ENCODE results near the gene PIP5K1C.

The PIP5K1C gene

GRCh38 chr19:3722443-3723109 lies 22.3 kb upstream of the PIP5K1C start:
- H3K4me3 ChIP-seq (ENCODE audit: low read depth, low read length) = no peak overlapping the region
- no peak for DNase-seq (ENCODE audit: low read depth)

- no peak for DNase-seq (ENCODE audit: low read depth)
- H3K4me3 ChIP-seq (ENCODE audit: low read depth, low read length) = no peak overlapping the region
Observed at GRCh38 chr19:3721887-3722442, 21.7 kb upstream of the PIP5K1C start.

- H3K4me3 ChIP-seq (ENCODE audit: low read depth, low read length) = no peak overlapping the region
- peak; percentile 39 for DNase-seq (ENCODE audit: low read depth)
Observed at GRCh38 chr19:3721131-3721886, 21.0 kb upstream of the PIP5K1C start.

- no peak overlapping the region for H3K4me3 ChIP-seq (ENCODE audit: low read depth, low read length)
- DNase-seq (ENCODE audit: low read depth) = no peak
Observed at GRCh38 chr19:3720349-3720917, 20.2 kb upstream of the PIP5K1C start.

GRCh38 chr19:3719868-3720267 lies 19.6 kb upstream of the PIP5K1C start:
- H3K4me3 ChIP-seq (ENCODE audit: low read depth, low read length) = no peak overlapping the region
- no peak for DNase-seq (ENCODE audit: low read depth)

GRCh38 chr19:3716147-3716668 lies 15.9 kb upstream of the PIP5K1C start:
- H3K4me3 ChIP-seq (ENCODE audit: low read depth, low read length) = no peak overlapping the region
- no peak for DNase-seq (ENCODE audit: low read depth)

- H3K4me3 ChIP-seq (ENCODE audit: low read depth, low read length) = no peak overlapping the region
- no peak for DNase-seq (ENCODE audit: low read depth)
Observed at GRCh38 chr19:3712663-3713611, 12.7 kb upstream of the PIP5K1C start.

GRCh38 chr19:3710265-3710812 lies 10.1 kb upstream of the PIP5K1C start:
- no peak for DNase-seq (ENCODE audit: low read depth)
- H3K4me3 ChIP-seq (ENCODE audit: low read depth, low read length) = no peak overlapping the region

- no peak within 1 kb of the TSS for H3K4me3 ChIP-seq (ENCODE audit: low read depth, low read length)
Observed at GRCh38 chr19:3708207-3708931, 8.1 kb upstream of the PIP5K1C start, which contains the start of gene TJP3. Gene TJP3, plus strand, starts transcription at chr19:3708384. Its CDS starts 20,049 bp downstream, at chr19:3728433.

GRCh38 chr19:3707868-3708206 lies 7.6 kb upstream of the PIP5K1C start:
- DNase-seq (ENCODE audit: low read depth) = no peak
- H3K4me3 ChIP-seq (ENCODE audit: low read depth, low read length) = no peak overlapping the region

More at GRCh38 chr19:3708207-3708931, 8.1 kb upstream of the PIP5K1C start, which contains the start of gene TJP3:
- DNase-seq (ENCODE audit: low read depth) = no peak

- no peak for DNase-seq (ENCODE audit: low read depth)
- H3K4me3 ChIP-seq (ENCODE audit: low read depth, low read length) = no peak overlapping the region
Observed at GRCh38 chr19:3701200-3701599, 932 bp upstream of the PIP5K1C start.

GRCh38 chr19:3699741-3700241 lies 477 bp downstream of the PIP5K1C start:
- no peak for DNase-seq (ENCODE audit: low read depth)

GRCh38 chr19:3698974-3699740 lies 1.1 kb downstream of the PIP5K1C start:
- peak overlapping the region; percentile 86 for H3K4me3 ChIP-seq (ENCODE audit: low read depth, low read length)
- no peak for DNase-seq (ENCODE audit: low read depth)

More at GRCh38 chr19:3699741-3700241, 477 bp downstream of the PIP5K1C start:
- H3K4me3 ChIP-seq (ENCODE audit: low read depth, low read length) = peak overlapping the region; percentile 86

GRCh38 chr19:3698386-3698950 lies 1.8 kb downstream of the PIP5K1C start:
- DNase-seq (ENCODE audit: low read depth) = no peak
- H3K4me3 ChIP-seq (ENCODE audit: low read depth, low read length) = peak overlapping the region; percentile 15

- DNase-seq (ENCODE audit: low read depth) = no peak
- H3K4me3 ChIP-seq (ENCODE audit: low read depth, low read length) = no peak overlapping the region
Observed at GRCh38 chr19:3697671-3698385, 2.4 kb downstream of the PIP5K1C start.

- H3K4me3 ChIP-seq (ENCODE audit: low read depth, low read length) = no peak overlapping the region
- DNase-seq (ENCODE audit: low read depth) = no peak
Observed at GRCh38 chr19:3697094-3697493, 3.2 kb downstream of the PIP5K1C start.

All from skeletal muscle cell (primary cell).